HG03575 (cell line): ENCODE measurements around the gene GFPT2.

Experiments used
- ATAC-seq: cut with Tn5 transposase; IDR thresholded peaks from one replicate; pipeline ENCODE4 v1.9.1; 2021; ENCODE audit not compliant: unreplicated experiment, insufficient number of reproducible peaks, low FRiP score; ENCODE audit errors: extremely low read depth

GFPT2 gene

DNA sequence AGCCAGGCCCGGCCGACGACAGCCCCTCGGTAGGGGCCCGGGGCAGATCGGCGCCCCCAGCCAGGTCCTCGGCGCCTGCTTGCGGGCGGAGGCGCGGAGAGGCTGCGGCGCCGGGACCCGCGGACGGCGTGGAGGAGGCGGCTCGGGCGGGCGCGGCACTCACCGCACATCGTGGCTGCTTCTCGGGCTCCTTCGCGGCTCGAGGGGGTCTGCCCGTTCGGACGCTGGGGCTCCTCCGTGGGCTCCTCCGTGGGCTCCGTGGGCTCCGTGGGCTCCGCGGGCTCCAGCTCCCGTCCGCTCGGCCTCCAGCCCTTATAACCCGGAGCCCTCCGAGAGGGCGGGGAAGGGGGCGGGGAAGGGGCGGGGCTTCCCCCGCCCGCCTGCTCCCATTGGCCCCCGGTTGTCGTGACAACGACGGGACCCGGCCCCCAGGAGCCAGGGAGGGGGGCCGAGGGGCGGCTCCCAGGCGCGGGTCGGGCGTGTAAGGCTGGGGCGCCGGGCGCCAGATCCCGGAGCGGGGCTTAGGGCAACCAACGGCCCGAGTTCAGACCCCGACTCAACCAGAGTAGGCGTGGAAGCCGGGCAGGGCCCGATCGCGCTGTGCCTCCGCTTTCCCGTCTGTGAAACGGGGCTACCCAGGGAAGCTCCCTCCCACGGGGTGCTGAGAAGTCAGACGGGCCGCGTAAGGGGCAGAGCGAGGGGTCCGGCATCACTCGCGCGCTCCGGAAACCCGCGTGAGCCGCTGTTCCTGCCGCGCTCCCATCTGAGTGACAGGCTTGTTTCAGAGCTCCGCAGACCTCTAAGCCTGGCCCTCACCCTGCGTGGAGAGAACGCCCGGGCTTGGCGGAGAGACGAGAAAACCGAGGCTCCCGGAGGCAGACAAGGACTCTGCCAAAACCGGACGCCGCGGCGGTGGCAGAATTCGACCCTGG, at the start of gene GFPT2:
Gene GFPT2, minus strand, starts transcription at position 289 of the 932 bp plus-strand sequence. Its CDS starts 119 bp downstream, at position 170.
- no peak for ATAC-seq

DNA sequence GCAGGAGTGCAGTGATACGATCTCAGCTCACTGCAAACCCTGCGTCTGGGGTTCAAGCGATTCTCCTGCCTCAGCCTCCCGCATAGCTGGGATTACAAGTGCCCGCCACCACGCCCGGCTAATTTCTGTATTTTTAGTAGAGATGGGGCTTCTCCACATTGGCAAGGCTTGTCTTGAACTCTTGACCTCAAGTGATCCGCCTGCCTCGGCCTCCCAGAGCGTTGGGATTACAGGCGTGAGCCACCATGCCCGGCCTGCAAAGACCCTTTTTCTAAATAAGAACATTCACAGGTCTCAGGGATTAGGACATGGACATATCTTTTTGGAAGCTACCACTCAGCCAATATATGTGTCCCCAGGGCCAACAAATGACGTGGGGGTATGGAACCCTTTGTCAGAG, 49.6 kb upstream of the GFPT2 start:
- no peak for ATAC-seq

DNA sequence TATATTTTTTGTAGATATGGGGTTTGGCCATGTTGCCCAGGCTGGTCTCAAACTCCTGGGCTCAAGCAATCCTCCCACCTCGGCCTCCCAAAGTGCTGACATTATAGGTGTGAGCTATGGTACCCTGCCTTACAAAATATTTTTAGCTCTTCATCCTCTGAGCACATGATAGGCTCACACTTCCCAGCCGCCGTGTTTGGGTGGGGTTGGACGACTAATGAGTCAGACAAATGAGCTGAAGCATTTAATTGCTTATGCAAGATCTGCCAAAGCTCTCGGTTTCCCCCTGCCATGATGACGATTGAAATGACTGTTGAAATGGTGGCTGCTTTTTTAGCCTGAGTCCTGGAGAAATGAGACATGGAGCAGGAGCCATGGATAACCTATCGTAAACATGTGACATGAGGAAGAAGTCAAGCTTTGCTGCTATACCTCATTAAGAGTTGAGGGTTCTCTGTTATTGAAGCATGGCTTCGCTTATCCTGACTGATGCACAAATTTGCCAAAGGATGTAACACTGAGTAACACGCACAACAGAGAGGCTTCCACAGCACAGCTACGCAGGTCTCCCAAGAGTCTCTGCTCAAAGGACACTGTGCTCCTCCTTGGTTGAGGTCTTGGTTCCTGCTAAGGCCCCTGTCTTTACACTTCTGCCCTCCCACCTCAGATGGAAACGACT, 48.2 kb upstream of the GFPT2 start:
- ATAC-seq: no peak

DNA sequence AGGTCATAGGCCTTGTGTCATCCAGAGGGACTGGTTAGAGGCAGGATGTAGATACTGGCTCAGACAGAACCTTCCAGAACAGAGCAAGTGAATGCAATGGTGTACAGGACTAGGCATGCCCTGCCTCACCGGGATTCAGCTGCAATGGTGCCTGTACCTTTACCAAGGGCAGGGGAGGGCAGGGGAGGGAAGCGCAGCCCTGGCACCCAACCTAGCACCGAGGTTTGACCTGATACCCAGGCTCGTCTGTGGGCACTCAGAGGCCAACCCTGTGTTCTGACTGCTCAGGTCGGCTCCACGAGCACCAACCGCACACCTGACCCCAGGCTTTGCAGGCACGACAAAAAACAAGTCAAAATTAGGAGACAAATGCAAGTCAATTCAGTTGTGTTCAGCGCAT, 47.3 kb upstream of the GFPT2 start:
- ATAC-seq: no peak

DNA sequence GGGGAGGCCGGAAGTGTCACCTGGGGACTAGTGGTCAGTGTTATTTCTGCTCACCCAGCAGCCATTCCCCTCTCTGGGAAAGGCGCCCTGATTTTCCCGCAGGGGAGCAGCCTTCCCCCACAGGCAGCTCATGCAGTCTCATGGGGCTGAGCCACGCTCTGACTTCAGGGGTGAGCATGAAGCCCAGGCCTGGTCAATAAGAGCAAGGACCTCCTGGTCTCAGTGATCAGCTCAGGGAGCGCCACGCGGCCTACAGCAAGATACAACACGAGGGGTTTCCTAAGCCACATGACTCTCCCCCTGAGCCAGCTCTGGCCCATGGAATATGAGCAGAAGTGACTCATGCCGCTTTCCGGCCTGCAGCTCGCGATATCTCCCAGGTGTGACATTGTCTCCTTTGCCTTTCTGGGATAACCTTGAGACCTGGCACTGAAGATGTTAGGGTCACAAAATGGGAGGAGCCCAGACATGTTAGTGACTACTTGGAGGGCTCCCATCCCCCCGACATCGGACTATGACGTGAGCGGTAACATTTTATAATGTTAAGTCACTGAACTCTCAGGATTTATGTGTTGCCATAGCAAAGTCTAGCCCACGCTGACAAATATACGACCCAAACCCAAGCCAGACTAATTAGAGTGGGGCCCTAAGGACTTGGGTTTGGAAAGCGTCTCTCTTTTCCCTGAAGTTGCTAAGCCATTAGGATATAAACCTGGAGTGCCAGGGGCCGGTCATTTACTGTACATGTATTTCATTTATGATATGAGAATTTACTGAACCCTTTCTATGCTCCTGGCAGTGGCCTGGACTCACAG, 46.5 kb upstream of the GFPT2 start:
- ATAC-seq: no peak

DNA sequence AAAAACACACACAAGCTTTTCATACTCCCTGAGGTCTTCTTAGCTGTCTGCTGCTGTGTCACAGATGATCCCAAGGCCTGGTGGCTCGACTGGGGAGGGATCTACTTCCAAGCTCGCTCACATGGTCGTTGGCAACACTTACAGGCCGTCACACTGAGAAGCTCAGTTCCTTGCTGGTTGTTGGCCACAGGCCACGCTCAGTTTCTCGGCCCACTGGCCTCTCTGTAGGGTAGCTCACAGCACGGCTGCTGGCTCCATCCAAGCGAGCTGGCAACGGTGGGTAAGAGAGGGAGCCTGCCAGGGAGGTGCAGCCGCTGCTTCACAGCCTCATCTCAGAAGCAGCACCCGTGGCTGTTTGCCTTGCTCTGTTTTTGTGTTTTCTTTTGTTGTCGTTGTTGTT, 43.8 kb upstream of the GFPT2 start:
- ATAC-seq: no peak

DNA sequence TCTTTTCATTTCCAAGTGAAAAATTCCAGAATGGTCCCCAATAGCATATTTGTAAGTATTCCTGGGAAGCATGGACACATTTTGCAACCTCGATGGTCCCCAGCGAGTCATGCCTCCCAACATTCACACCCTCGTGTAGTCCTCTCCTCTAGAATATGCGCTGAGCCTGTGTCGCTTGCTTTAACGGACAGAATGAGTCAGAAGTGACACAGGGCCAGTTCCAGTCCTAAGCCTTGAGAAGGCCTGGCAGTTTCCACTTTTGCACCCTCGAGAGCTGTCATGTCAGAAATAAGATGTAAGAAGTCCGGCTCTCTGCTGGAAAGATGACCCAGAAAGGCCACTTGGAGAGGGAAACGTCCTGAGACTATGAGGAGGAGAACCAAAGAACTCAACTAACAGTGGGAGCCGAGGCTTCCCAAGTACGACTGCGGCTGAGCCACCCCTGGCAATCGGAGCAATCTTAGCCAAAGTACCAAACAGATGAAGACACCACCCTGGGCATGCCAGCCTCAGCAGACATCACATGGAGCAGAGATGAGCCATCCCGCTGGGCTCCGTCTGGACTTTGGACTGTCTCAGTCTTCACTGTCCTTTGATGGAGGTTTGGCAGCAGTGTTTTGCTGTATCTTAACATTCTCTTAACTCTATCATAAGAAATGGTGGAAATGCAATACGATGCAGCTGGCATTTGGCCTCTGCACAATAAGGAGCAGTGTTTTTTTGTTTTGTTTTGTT, 42.6 kb upstream of the GFPT2 start:
- no peak for ATAC-seq

DNA sequence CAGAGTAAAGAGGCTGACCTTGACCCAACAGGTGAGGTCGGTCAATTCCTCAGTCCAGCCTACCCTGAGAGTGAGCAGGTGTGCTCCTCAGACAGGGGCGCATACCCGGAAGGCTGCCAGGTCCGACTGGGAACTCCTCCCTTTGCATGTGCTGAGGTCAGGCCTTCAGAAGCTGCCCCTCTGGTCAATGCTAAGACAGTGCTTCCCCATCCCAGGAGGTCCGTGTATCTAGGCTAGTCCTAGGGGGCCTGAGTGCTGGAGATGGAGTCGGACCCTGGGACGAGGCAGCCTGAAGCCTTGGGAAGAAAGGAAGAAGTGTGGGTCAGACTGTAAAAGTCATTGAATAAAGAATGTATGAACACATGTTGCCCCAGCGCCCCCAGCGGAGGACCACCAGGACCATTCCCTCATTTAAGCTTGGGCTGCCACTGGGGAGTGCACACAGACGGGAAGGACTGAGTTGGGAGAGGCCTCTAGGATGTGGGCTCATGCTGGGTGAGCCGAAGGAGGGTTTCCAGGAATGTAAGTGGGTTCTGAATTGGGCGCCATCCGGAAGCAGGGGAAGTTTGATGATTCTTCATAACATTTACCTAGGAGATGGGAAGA, 41.0 kb upstream of the GFPT2 start:
- no peak for ATAC-seq

DNA sequence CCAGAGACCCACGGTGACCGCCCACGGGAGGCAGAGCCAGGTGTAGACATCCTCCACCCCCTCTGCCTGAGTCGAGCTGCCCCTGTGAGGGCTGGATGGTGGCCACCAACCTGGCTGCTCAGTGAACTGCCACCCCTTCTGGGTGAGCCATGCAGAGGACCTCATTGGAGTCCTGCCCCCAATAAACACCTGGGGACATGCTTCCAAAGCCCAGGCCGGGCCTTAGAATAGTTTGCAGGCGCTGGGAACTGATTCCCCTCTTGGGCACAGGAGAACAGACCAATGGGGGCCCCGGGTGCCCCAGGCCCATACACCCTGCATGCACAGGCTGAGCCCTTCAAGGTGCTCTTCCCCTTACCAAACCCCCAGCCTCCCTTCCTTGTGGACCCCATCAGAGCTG, 38.1 kb upstream of the GFPT2 start:
- ATAC-seq: no peak

DNA sequence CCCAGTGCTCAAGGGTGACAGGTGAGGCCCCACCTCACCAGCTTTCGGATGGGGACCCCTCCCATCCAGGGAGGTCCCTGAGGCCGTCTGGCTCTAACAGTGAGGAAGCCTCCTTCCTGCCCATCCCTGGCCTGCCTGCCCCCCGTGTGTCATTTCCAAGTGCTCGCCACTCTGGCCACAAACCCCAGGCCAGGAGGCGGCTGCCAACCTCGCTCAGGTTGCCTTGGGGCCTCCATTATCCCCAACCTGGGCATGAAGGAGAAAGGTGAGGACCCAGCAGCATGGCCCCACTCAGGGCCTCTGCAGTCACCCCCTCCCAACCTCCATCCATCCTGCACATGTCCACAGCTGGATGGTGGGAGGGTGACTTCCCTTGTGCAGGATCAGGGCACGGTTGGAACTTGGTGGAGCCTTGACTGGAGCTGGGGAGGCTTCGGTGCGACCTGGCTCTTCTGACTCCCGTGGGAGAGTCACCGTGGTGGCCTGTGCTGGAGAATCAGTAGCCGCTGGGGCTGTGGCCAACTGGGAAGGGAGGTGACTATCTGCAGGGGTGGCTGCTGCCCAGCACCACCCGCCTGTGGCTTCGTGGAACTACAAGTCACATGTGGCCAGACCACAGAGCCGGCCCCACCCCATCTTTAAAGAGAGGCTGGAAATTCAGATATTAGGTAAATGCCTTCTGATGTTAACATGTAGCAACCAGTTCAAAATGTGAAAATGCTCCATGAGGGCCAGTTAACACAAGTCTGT, 37.5 kb upstream of the GFPT2 start:
- ATAC-seq: no peak

DNA sequence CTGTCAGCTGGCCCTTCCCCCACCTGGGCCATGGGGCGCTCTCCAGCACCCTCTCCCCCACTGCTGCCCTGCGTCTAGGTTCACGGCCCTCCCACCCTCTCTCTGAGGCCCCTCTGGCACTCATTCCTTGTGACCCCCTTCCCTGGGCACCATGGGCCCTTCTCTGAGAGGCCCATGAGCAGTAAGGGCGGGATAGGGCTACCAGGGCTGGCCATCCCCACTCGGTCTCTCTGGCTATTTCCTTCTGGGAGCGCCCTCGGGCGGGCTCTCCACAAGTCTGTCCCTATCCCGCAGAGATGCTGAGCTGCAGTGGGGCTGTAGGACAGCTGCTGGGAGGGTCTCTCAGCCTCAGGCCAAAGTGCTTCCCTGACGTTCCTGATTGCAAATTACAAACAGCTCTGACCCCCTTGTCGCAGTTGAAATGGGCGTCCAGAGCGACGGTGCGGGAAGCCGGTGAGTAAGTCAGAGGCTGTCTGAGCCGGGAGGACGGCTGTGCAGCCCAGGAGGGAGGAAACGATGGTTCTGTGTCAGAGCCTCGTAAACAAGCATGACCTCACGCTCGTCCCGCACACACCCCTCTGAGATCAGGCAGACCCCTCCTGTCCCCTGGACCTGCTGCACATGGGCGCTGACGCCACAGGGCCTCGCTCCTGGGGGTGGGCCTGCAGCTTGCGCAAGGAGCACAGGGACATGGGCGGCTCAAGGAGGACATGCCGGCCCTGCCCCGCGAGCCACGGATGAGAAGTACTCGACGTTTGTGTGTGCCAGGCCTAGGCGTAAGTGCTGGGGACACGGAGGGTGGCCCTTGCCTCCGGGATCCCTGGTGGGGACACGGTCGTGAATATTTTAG, 36.3 kb upstream of the GFPT2 start:
- ATAC-seq: no peak

DNA sequence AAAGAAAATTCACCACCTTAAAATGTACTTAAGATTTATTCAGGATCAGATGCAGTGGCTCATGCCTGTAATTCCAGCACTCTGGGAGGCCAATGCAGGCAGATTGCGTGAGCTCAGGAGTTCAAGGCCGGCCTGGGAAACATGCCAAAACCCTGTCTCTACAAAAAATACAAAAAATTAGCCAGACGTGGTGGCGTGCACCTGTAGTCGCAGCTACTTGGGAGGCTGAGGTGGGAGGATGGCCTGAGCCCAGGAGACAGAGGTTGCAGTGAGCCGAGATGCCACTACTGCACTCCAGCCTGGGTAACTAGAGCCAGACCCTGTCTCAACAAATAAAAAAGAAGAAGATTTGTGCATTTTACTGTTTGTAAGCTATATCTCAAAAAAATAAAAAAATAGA, 34.7 kb upstream of the GFPT2 start:
- no peak for ATAC-seq

DNA sequence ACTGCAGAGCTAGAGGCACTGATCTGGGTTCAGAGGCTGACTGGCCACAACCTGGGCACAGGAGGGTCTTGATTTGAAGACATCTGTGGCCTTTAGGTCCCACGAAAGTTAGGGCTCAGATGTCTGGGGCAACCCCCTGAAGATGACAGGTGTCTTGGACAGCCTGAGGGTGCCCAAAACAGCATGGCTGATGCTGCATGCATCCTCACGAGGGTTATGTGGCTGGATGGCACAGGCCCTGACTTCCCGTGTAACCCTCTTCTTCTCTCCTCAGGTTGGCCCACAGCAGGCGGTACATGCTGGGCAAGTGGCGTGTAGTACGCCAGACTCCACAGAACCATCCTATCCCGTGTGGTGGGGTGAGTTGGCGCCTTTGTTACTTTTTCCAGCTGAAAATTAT, 29.8 kb upstream of the GFPT2 start:
- no peak for ATAC-seq

DNA sequence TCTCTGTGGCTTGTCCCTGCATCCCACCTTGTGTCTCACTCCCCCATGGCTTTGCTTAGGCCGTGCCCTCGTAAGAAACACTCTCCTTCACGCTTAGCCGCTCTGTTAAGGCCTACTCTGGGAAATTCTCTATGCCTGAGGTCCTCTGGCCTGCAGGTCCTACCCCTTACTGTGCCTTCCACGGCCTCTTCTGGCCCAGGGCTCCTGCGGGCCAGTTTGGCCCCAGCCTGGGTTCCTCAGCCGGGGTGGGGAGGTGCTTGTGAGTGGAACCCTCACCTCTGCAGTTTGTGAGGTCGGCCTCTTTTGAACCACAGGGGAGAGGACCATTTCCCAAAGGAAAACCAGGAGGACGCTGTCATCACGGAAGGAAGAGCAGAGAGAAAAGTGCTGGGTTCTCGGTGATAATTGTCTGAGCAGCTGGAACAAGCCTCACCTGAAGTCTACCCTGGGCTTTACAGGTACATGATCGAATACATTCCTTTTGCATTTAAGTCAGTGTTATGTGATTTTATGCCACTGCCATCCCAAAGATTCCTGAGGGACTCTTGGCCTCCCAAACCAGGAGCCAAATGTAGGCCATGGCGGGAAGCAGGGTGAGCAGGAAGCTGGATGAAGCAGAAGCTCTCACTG, 28.8 kb upstream of the GFPT2 start:
- ATAC-seq: no peak

DNA sequence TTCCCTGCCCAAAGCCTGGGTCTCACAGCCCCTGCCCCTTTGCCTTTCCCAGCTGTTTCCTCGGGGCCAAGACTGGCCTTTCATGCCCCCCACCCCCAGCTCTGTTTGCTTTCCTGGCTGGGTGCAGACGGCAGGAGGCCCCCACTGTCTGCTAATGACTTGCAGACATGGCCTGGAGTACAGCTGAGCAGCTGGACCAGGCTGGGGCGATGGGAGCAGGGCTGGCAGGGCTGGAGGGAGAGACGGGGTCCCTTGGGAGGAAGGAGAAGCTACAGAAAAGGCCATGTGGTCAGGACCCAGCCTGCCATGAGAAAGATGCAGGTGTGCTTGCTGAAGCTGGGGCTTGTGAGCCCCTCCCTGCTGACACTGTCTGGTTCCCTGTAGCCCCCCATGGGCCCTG, 28.3 kb upstream of the GFPT2 start:
- ATAC-seq: no peak

DNA sequence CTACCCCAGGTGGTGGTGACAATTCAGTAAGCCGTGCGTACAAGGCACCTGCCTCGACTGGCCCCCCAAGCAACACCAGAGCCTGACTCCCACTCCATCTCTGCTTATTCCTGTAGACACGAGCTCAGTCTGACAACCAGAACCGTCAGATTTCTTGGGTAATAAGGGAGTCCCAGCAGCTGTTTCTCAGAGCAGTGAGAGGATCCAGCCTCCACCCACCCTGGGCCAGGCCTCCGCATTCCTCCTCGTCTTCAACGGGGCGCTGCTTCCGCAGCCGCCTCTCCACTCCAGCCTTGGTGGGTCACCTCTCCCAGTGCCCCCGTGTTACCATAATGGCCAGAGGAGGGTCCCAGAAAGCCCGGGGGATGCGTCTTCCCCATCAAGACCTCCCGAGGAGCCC, 27.7 kb upstream of the GFPT2 start:
- no peak for ATAC-seq

DNA sequence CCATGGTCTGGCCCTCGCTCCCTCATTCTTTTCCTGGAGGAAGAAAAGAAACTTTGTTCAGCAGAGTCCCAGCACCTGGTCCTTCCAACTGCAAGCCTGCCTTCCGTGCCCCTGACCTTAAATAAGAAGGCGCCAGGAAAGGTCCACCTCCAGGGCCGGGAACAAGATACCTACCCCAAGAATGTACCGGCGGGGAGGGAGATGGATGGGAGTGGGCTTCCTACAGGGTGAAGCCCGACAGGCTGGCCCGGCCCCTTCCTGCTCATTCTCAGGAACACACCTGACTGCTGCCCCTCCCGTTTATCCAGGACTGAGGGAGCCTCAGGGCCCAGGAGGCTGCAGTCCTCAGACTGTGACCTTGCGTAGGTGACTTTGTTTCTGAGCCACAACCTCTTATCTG, 27.3 kb upstream of the GFPT2 start:
- ATAC-seq: no peak
